OCI-LY7 (cell line): ENCODE data around the gene LRFN5.

Source experiments
- EZH2phosphoT487 ChIP-seq: fragments of 200-600 bp; sonication (generic); IDR thresholded peaks from 2 replicates; pipeline ENCODE4 v1.6.1; 2018; ENCODE audit warnings: low read depth, borderline replicate concordance, mild to moderate bottlenecking, mixed run types, antibody characterized with exemption, low read length, moderate library complexity, mixed read lengths
- TF ChIP-seq, protein P1 (sequence below): fragments of 200-600 bp; sonication (generic); conservative IDR thresholded peaks from 2 replicates; pipeline ENCODE4 v1.5.1; 2014; ENCODE audit warnings: mild to moderate bottlenecking, antibody characterized with exemption, low read length, moderate library complexity, mixed read lengths

- TF ChIP-seq, protein P1, sequence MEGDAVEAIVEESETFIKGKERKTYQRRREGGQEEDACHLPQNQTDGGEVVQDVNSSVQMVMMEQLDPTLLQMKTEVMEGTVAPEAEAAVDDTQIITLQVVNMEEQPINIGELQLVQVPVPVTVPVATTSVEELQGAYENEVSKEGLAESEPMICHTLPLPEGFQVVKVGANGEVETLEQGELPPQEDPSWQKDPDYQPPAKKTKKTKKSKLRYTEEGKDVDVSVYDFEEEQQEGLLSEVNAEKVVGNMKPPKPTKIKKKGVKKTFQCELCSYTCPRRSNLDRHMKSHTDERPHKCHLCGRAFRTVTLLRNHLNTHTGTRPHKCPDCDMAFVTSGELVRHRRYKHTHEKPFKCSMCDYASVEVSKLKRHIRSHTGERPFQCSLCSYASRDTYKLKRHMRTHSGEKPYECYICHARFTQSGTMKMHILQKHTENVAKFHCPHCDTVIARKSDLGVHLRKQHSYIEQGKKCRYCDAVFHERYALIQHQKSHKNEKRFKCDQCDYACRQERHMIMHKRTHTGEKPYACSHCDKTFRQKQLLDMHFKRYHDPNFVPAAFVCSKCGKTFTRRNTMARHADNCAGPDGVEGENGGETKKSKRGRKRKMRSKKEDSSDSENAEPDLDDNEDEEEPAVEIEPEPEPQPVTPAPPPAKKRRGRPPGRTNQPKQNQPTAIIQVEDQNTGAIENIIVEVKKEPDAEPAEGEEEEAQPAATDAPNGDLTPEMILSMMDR, result no peak
- TF ChIP-seq EZH2phosphoT487, result no peak
Observed at GRCh38 chr14:41634286-41634685, 27.6 kb downstream of the LRFN5 start.
